ENCODE measurements around the gene GAS7.

Gene GAS7

GRCh38 chr17:9883451-9883850 lies 315.0 kb downstream of the GAS7 start:
- H3K27me3 ChIP-seq (ENCODE audit: insufficient read depth, low read length) = no peaks in the 10 kb centered on the region
- TF ChIP-seq CTCF (IDR thresholded peaks at IDR 0.05; ENCODE audit: low read length) (no peak), EZH2 (IDR thresholded peaks at IDR 0.05; ENCODE audit: borderline replicate concordance, low read length) (no peak)

GRCh38 chr17:9880582-9880999 lies 317.8 kb downstream of the GAS7 start:
- H4K20me1 ChIP-seq (ENCODE audit: insufficient read depth, low read length) = no peaks in the 10 kb centered on the region
- H3K27ac ChIP-seq (ENCODE audit: low read depth, low read length, poor library complexity, severe bottlenecking) = no peak overlapping the region
- no peak for TF ChIP-seq EZH2 (IDR thresholded peaks at IDR 0.05; ENCODE audit: borderline replicate concordance, low read length)
- TF ChIP-seq CTCF (IDR thresholded peaks at IDR 0.05; ENCODE audit: low read length) = no peak
- no peak overlapping the region for H3K4me3 ChIP-seq (ENCODE audit: low read depth, low read length, poor library complexity, severe bottlenecking)
- H3K79me2 ChIP-seq (ENCODE audit: insufficient read depth, low read length) = no peaks in the 10 kb centered on the region
- H2AFZ ChIP-seq (ENCODE audit: low read length) = no peak overlapping the region
- H3K27me3 ChIP-seq (ENCODE audit: insufficient read depth, low read length) = no peaks in the 10 kb centered on the region
- no peaks in the 10 kb centered on the region for H3K9me2 ChIP-seq (ENCODE audit: low read depth, low read length)
- H3K9ac ChIP-seq (ENCODE audit: low read length) = no peak overlapping the region
- H3F3A ChIP-seq (ENCODE audit: insufficient read depth, low read length) = no peaks in the 10 kb centered on the region
- no peaks in the 10 kb centered on the region for H3K4me1 ChIP-seq (ENCODE audit: insufficient read depth, low read length, severe bottlenecking)
- no peaks in the 10 kb centered on the region for H3K36me3 ChIP-seq (ENCODE audit: insufficient read depth, low read length)
- H3K4me2 ChIP-seq (ENCODE audit: low read length) = no peak overlapping the region
- peaks cover 3% of the 10 kb centered on the region; the same call in 1 of the 2 replicates for H3K9me3 ChIP-seq (ENCODE audit: low read length)

More at GRCh38 chr17:9883451-9883850, 315.0 kb downstream of the GAS7 start:
- H3K9me3 ChIP-seq (ENCODE audit: low read length) = peaks cover 3% of the 10 kb centered on the region; the same call in 1 of the 2 replicates
- no peak overlapping the region for H3K4me3 ChIP-seq (ENCODE audit: low read depth, low read length, poor library complexity, severe bottlenecking)
- no peaks in the 10 kb centered on the region for H3K9me2 ChIP-seq (ENCODE audit: low read depth, low read length)
- H3K36me3 ChIP-seq (ENCODE audit: insufficient read depth, low read length) = no peaks in the 10 kb centered on the region
- no peak overlapping the region for H3K27ac ChIP-seq (ENCODE audit: low read depth, low read length, poor library complexity, severe bottlenecking)
- H3K4me2 ChIP-seq (ENCODE audit: low read length) = no peak overlapping the region
- H2AFZ ChIP-seq (ENCODE audit: low read length) = no peak overlapping the region
- H3K9ac ChIP-seq (ENCODE audit: low read length) = no peak overlapping the region
- H3K4me1 ChIP-seq (ENCODE audit: insufficient read depth, low read length, severe bottlenecking) = no peaks in the 10 kb centered on the region
- no peaks in the 10 kb centered on the region for H4K20me1 ChIP-seq (ENCODE audit: insufficient read depth, low read length)
- H3K79me2 ChIP-seq (ENCODE audit: insufficient read depth, low read length) = no peaks in the 10 kb centered on the region
- no peaks in the 10 kb centered on the region for H3F3A ChIP-seq (ENCODE audit: insufficient read depth, low read length)

GRCh38 chr17:9878786-9879525 lies 319.4 kb downstream of the GAS7 start:
- Histone ChIP-seq H3K4me3 (ENCODE audit: low read depth, low read length, poor library complexity, severe bottlenecking) (no peak overlapping the region), H2AFZ (ENCODE audit: low read length) (no peak overlapping the region), H3K27me3 (ENCODE audit: insufficient read depth, low read length) (no peaks in the 10 kb centered on the region), H3K4me1 (ENCODE audit: insufficient read depth, low read length, severe bottlenecking) (no peaks in the 10 kb centered on the region), H3F3A (ENCODE audit: insufficient read depth, low read length) (no peaks in the 10 kb centered on the region), H3K9me3 (ENCODE audit: low read length) (peaks cover 3% of the 10 kb centered on the region; the same call in 1 of the 2 replicates), H3K36me3 (ENCODE audit: insufficient read depth, low read length) (no peaks in the 10 kb centered on the region), H3K79me2 (ENCODE audit: insufficient read depth, low read length) (no peaks in the 10 kb centered on the region), H3K4me2 (ENCODE audit: low read length) (no peak overlapping the region), H3K9ac (ENCODE audit: low read length) (no peak overlapping the region), H3K27ac (ENCODE audit: low read depth, low read length, poor library complexity, severe bottlenecking) (no peak overlapping the region), H4K20me1 (ENCODE audit: insufficient read depth, low read length) (no peaks in the 10 kb centered on the region), H3K9me2 (ENCODE audit: low read depth, low read length) (no peaks in the 10 kb centered on the region)
- TF ChIP-seq EZH2 (IDR thresholded peaks at IDR 0.05; ENCODE audit: borderline replicate concordance, low read length) (no peak), CTCF (IDR thresholded peaks at IDR 0.05; ENCODE audit: low read length) (no peak)
